GM21717 (cell line): ENCODE results near the gene SLC23A2.
A peak's percentile ranks its signal among the peaks of the same experiment; 100 is the strongest.

ENCODE experiments used
- ATAC-seq: cut with Tn5 transposase; IDR thresholded peaks from one replicate; pipeline ENCODE4 v1.9.1; 2021; ENCODE audit warnings: mild to moderate bottlenecking, moderate library complexity; ENCODE audit not compliant: unreplicated experiment

SLC23A2 gene

DNA sequence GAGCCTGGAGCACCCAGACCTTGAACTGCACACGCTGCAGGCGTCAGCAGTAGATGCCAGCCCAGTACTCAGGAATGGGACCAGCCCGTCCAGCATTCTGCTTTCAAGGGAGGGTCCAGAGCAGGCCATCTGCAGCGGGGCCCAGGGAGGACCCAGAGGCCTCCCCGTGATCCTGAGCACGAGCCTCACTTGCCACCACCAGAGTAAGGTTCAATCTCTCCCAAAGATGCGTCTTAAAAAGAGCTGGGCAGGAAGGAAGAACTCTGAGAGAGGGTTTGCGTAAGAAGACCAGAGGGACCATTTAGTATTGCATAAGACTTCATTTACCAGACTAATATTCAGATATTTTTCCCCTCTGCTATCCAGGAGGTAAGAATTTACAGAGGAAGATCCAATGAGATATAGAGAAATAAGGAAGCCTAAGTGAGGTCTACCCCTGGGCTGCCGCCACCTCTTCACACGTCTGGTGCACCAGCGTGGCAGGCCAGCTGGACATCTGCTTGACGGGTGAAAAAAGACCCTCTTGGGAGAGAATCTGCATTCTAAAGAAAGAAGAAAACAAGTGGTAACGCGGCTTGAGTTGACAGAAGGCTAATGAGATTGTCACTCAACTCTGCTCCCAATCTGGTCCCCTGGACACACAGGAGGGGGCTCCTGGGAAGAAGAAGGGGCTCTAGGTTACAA is 172.3 kb downstream of the SLC23A2 start:
- ATAC-seq = no peak

DNA sequence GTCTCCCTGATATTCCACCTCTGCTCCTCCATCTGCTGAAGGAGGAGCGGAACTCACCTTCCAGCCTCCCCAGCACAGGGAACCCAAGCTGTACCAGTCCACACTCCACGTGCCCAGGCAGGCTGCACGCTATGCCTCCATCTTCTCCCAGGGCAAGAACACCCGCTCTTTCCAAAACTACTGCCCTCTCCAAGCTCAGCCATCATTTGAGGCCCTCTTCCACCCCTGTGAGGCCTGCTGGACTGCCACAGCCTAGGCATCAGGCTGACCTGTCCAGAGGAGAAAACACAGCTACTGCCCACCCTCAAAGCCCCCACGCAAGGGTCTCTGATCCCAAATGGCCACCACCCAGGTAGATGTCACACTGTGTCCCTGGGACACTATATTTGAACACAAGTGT is 179.7 kb downstream of the SLC23A2 start:
- no peak for ATAC-seq

DNA sequence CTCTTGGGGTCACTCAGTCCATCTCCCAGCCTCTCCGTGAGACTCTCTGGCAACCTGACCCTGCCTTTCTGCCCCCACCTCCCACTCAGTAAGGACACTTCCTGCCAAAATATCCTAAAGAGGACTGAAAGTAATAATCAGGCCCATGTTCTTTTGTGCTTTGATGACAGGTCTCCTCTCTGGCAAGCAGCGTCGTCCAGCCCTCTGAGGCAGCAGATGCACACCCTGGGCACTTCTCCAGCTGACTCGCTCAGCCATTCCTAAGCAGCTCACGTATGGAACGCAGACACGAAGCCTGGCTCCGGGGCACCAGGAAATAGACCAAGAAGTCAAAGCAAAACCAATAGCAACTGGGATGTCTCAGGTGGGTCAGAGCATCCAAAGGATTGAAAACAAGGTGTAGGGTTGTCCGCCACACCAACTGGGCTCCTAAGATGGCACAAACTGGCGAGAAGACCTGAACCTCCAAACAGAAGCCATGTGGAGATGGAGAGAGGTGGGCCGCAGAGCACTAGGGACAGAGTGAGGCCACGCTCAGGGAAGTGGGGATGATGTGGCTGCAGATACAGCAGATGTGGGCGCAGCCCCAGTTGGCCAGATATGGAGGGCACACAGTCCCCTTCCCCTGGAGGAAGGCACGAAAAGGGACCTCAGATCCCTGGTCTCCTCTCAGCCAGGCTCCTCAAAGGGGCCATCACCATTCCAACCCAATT is 180.3 kb downstream of the SLC23A2 start:
- ATAC-seq = no peak

DNA sequence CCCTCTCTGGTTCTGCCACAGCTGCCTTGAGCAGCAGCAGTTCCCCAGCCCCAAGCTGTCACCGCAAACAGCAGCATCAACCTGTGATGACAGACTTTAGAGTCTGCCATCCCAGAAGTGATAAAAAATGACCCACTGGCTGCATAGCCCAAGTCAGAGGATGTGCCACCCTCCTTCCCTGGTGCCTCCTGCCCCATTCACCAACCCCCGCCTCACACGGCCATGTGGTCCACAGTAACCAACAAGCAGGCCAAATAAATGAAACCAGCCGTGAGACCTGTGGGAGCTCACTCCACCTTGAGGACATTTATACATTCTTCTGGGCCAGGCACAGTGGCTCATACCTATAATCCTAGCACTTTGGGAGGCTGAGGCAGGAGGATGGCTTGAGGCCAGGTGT is 181.4 kb downstream of the SLC23A2 start:
- ATAC-seq = no peak

DNA sequence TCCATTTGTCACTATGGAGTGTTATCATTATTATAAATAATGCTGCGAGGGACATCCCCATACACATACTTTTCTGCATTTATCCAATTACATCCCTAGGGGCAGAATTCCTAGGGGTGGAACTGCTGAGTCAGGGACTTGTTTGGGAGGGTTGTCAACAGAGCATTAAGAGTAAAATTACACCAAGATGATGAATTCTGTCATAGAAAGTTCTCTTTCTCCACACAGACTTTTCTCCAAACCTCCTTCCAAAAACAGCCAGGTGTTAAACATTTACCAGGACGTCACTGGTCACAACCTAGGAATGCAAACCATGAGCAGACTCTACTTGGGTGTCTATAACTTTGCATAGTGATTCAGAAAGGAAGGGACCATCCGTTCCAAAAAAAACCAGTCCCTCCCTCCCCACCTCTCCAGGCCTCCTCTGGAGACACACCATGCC is 184.1 kb downstream of the SLC23A2 start:
- no peak for ATAC-seq

DNA sequence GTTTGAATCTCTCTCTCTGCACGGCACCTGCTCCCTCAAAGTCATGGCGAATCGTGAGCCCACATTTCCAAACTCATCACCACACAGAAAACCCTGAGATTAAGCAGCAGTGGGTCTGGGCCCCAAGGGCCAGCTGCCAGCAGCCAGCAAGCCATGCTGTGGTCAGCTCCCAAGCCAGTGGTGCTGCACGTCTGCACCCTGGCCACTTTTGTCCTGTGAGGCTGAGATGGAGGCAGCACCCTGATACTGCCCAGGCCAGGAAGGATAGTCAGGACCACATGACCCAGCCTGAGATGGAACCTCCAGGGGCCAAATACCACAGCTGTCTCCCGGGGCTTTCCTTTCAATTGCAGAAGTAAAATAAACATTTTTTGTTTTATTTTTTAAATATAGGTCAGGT is 185.7 kb downstream of the SLC23A2 start:
- ATAC-seq = no peak

DNA sequence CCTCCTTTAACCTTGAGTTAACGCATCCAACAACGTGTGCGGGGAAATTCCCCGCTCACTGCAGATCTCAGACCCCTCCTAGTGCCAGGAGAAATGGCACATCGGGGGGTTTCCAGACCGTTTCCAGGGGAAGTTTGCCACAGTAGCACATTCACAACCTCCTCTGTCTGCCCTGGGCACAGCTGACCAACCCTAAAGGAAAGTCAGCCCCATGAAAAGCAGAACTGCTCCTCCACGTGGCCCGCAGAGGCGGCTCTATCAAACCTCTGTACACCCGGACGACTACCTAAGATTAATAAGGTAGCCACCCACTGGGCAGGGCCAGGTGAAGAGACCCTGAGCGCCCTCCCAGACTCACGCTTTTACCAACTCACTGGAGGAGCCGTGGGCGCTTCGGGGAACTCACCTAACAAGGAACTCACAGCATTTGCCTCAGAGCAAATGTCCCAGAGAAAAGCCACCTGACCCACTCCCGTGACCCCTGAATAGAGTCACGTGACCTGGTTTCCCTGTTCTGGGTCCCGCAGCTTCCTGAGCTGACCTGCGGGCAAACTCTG is 186.5 kb downstream of the SLC23A2 start:
- peak; percentile 40 for ATAC-seq

DNA sequence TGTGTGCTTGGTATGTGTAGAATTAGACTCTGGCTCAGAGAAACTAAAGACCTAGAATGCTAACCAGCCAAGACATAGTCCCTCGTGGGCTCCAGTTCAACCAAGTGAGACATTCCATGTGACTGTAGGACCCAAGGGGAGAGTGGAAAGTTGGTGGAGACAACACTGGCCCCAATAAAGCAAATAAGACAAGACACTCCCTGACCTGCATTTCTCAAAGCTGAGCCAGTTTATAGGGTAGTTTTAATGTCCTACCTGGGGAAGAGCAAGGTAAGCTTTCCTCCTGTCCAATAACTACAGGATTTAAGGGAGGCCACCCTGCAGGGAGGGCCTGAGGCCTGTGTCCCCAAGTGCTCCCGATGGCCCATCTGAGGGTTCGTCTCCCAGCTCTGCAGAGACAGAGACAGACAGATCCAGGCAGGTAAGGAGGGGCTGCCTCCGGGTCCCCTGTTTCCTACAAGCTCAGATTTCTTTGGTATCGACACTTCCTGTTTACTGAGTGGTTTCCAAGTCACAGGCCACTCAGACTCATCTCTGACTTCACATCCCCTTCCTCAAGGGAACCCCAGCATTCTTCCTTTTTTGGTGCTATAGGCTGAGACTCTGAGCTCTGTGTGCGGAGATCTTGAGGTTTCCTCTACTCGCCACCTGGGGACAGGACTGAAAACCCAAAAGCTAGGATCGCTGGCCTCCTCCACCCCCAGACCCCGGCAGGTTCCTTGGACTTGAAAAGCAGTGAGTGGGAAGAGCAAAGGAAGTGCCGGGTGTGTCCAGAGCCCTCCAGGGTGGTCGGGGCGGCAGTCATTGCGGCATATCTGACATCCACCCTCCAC is 187.2 kb downstream of the SLC23A2 start:
- peak; percentile 49 for ATAC-seq

DNA sequence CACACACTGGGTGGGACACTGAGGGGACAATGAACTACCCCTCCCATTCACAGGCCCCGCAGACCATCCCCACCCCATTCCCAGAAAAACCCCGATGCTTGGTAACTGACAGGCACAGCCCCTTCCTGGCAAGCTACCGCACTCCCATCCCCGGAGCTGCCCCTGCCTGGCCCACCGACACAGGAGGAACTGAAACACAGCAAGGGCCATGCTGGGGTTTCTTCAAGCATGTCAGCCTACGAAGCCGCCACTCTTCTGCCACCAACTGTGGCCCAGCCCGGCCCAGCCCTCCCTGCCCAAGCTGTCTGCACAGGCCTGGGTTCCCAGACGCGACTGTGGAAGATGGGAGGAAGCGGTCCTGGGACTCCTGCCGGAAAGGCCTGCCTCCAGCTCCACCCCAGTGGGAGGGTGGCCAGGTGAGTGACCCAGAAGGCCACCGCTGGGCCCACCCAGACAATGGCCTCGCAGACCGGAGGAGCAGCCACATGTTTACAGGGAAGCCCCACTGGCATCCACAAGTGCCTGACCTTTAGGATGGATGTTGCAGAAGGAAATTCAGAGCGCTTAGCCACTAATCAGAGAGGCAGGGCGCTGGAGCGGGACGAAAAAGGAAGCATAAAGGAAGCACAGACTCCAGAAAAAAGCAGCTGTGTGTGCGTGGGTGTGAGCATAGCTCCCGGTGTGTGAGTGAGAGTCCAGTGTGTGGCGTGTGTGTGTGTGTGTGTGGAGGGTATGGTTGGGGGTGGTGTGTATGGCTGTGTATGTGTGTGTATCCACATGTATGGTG is 188.0 kb downstream of the SLC23A2 start:
- ATAC-seq = no peak

DNA sequence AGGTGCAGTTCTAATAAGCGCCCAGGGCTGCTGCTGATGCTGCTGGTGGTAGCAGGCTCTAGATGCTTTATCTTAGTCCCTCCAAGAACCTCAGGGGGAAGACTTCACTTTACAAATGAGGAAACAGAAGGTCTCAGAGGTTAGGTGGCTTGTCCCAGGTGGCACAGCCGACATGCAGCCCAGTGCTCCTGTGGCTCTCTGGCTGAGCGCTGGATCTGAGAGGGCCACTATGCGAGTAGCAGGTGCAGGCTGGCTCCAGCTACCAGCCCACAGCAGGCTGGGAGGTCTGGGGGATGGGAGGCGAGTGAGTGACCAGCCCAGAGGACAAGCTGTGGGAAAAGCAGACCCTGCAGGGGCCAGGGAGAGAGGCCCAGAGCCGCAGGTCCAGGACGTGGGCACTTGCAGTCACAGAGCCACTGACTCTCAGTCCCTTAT is 188.7 kb downstream of the SLC23A2 start:
- no peak for ATAC-seq

DNA sequence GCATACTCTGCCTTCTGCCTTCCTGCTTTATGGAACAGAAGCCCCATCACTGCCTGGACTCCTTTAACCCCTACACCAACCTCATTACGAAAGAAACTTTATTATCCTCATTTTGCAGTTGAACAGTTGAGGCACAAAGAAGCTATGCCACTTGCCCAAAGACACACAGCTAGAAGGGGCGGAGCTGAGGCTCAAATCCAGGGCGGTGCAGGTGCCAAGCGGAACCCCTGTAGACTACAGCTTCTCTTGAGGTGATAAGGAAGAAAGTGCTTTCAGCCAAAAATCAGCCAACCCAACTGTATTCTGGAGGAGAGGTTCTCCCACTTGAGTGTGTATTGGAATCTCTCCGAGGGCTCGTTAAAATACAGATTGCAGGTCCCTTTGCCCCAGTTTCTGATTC is 189.1 kb downstream of the SLC23A2 start:
- ATAC-seq = no peak

DNA sequence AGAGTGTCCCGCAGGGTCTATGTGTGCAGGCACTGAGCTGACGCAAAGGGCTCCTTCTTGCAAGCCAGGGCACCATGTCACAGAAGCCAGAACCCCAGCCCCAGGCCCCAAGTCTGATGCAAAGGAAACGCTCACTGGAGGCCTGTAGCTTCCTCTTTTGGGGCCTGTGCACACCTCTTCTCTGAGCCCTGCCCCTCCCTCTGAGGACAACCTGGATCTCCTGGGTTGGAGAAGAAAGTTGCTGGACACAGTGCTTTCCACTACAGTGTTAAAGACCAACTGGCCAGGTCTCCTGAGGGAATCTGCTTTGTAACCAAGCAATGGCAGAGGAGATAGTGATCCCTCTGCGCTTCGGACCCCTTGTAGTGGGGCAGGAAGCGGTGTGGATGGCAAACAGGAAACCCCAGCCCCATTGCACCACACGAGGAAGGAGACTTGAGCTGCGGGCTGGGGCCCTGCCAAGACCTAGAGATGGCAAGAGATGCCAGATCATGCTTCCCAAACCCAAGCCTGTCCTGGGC is 189.6 kb downstream of the SLC23A2 start:
- ATAC-seq = no peak

DNA sequence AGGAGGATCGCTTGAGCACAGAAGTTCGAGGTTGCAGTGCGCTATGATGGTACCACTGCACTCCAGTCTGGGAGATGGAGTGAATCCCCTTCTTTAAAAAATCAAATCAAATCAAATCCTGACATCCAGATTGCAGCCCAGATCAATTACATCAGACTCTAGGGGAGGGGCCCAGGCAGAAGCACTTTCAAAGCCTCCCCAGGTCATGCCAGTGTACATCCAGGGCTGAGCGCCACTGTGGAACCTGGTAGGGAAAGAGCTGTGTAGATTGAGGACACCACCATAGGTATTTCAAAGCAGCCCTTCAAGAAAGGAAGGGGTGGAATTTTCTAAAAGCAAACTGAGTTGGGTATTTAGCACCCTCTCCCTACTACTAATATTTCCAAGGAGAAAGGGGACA is 190.1 kb downstream of the SLC23A2 start:
- ATAC-seq = no peak

DNA sequence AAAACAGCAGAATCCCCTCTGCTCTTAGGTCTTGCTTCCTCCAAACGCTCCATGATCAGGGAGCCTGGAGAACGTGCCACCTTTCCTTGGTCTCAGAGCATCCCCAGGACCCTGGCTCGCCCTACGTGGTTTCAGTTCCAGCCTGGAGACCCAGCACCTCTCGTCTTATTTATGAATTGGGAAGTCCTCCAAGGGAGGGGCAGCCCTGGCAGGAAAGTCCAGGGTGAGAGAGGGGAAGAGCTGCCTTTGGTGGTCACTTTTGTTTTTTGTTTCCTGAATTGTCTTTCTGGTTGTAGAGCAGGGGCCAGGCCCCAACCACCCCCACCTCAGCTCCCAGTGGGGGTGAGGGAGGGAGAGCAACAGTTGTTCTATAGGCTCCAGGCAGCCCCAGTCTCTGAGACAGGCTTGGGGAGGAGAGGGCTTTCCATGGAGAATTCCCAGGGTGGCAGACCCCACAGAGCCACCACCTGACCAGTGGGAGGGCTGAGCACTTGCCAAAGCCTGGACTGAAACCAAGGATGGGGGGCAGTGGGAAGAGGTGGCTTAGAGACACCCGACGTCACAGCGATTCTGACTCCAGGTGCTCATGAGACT is 190.8 kb downstream of the SLC23A2 start:
- no peak for ATAC-seq

DNA sequence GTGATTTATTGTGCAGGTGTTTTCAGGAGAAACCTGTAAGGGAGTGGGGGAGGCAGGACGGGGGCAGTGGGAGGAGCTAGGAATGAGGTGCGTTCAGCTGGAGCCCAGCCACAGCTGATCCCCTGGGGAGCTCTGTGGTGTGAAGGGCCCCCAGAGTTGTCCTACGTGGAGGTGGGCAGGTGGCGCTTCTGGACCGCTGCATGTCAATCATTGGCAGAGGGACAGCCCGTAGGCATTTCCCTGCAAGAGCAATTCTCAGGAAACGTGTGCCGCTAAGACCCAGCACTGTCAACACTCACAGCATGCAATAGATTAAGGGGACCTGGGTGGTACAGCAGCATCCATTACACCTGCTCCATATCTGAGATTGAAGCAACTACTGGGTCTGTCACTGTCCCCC is 191.6 kb downstream of the SLC23A2 start:
- ATAC-seq = no peak

DNA sequence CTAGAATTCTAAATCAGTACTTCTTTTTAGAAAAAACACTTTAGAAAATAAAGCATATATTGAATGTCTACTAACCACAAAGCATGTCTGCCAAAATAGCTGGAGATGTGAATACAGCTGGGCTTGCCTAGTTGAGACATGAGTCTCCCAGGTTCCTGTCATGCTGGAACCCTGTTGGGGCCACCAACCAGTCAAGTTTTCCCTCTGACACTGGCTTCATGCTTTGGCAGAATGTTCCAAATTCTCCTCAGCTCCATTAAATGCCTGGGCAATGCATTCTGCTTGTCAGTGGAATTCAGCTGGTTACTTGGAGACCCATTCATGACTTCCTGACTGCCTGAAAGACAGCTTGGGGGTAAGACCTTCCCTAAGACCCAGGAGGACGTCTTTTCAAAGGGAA is 192.4 kb downstream of the SLC23A2 start:
- no peak for ATAC-seq

DNA sequence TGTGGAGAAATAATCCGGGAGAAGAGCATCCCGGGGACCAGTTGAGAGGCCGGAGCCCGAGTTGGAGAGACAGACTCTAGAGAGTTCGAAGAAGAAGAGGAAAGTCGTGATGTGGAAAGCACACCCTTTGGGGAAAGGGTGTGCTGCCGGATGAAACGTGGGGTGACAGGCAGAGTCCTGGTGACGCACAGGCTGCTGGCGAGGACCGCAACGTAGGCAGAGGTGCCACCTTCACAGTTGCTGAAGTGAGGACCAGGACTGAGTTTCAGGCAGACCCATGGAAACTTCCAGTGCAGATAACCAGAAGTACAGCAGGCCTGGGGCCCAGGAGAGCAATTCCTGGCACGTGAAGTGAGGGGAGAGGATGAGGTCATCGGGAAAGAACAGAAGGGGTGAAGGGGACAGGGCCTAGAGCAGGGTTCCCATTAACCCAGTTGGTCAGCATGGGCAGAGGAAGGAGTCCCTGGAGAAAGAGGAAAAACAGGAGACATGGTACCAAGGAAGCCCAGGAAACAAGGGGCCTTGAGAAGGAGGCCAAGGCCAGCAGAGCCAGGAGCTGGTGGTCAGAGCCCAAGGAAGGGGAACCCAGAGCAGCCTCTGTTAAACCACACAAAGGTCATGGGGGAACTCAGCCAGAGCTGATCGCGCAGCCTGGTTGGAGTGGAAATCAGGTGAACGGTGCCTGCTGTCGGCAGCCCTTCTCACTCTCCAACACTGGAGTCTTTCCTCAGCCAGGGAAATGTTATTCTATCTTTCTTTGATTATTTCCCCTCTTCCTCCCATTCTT is 195.5 kb downstream of the SLC23A2 start:
- no peak for ATAC-seq

DNA sequence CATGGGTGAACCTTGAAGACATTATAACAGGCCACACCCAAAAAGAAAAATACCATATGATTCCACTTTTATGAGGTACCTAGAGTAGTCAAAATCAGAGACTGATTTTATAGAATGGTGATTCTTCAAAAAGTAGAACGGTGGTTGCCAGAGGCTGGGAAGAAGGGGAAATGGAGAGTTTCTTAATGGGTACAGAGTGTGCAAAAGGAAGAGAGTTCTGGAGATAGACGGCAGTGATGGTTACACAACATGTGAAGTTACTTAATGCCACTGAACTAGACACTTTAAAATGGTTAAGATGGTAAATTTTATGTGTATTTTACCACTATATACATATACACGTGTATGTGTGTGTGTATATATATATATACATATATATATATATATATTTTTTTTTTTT is 198.8 kb downstream of the SLC23A2 start:
- ATAC-seq = no peak
